Activated gamma-delta T cell treated with Interleukin-2 at 50 U/mL for 16 hours (primary cell): ENCODE data around the gene SETD1B.

Experiments used
- DNase-seq: peaks from one replicate; pipeline ENCODE4 v3.0.0-alpha.2; 2020

SETD1B gene

DNA sequence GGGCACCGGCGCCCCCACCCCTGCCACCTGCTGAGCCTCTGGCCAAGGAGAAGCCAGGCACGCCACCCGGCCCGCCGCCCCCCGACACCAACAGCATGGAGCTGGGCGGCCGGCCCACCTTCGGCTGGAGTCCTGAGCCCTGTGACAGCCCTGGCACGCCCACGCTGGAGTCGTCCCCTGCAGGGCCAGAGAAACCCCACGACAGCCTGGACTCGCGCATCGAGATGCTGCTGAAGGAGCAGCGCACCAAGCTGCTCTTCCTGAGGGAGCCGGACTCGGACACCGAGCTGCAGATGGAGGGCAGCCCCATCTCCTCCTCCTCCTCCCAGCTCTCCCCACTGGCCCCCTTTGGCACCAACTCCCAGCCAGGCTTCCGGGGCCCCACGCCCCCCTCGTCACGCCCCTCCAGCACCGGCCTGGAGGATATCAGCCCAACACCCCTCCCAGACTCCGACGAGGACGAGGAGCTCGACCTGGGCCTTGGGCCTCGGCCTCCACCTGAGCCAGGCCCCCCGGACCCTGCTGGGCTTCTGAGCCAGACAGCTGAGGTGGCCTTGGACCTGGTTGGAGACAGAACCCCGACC is 6.5 kb downstream of the SETD1B start:
- DNase-seq, result no peak

DNA sequence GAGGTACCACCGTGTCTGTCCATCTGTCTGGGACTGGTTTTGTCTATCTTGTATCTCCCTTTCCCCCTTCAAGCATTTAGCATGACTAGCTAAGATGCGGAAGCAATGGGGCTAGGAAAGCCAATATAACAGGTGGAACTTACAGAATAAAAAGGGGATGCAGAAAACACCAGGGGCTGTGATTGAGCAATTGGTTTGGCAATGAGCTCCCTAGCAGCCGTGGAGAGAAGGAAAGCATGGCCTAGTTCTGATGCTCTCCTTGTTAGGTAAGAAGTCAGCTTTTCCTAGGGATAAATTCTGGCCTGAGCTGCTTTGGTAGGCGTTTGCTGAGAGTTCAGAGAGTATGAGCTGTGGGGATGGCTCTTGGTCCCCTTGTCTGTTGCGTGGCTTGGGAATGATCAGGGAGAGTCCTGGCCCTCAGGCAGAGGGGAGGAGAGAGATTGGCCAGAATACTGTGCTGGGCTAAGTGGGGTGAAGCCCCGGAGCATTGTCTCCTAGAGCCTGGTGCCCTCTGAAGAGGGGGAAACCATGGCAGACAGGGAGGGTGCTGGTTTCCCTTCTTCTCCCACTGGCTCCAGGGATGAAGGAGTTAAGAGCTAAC is 7.1 kb downstream of the SETD1B start:
- no peak for DNase-seq

DNA sequence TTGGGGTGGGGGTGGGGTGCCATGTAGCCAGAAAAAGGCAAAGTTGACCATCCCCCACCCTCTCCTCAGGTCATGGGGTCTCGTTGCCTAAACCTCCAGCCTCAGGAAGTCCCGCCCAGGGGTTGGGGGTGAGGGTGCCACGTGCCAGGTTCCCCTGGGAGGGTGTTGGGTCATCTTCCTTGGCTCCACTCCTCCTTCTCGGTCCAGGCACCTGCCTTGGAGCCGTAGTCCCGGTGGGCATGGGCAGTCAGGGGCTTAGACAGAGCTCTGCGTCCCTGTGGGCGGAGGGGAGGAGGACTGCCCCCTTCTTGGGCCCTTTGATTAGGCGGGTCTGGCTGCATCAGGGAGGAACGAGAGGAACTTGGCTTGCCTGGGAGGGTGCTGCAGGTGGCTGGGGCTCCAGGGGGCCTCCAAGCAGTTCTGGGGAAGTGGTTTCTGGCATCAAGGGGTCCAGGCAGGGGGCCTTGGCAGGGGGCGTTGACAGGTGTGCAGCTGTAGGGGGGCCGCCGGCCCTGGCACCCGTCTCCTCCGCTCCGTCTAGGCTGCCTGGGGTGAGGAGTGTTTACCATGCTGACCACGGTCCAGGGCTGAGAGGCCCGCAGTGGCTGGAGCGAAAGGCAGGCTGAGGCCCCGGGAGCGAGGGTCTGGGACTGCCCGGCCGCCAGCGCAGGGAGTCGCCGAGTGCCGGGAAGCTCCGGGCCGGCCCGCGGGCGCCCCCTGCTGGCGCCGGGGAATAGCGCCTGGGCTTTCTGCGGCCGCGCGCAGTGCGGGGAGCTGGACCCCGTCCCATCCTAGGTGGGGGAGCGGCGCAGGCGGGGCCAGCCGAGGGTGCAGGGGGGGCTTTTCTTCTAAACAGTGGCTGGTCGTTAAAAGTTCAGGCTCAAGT is 7.9 kb downstream of the SETD1B start:
- DNase-seq, result peak; percentile 65

DNA sequence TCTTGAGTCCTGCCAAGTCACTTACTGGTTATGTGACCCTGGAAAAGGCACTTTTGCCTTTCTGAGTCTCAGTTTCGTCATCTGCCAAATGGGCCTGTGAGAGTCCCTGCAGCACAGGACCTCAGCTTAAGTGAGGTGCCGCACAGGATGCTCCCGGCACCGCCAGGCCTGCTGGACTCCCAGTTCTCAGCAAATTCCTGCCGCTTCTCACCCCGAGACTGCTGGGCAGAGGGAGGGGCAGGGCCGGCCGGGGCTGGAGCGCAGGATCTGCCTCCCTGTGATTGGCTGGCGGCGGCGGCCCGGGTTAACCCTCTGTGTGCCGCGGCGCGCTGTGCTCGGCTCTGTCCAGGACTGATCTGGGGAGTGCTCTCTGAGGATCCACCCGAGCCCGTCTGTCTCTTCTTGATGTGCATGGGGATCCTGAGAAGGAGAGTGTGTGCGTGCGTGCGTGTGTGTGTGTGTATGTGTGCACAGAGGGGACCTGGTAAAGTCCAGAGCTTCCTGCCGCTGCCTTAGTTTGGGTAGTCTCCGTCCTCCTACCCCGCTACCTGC is 8.6 kb downstream of the SETD1B start:
- DNase-seq, result no peak

DNA sequence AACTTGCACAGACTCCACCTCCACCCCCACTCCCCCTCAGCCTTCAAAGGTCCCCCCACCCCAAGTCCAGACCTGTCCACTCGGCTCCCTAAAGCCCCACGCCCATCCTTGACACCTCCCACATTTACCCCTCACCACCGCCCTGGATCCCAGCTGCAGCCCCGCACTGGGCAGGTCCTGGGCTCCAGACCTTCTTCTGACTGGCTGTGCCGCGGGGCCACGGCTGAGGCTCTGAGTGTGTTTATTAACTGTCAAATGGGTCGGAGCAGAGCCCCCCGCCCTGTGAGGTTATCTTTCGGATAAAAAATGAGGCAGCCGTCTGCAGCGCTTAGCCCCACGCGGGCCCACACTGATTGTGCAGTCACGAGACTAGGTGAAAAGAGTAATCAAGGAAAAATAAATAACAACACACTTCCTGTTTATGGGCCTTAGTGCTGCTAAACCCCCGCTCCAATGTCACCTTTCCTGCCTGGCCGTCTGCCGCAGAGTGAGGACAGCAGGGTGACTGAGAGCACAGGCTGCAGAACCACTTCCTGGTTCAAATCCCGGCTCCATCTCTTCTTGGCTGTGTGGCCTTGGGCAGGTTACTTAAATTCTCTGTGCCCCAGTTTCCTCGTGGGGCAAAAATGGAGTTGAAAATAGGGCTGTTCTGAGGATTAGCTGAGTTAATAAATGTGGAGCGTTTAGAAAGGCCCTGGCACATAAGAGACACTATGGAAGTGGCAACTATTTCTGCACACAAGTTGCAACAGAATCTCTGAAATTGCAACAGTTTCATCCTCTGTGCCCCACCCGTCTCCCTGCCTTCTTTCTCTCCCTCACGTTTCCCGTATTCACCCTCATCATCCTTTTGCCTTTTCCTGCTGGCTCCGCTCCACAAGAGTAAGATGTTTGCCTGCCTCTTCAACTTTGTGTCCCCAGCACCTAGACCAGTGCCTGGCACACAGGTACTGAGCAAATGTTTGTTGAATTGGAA is 9.4 kb downstream of the SETD1B start:
- no peak for DNase-seq

DNA sequence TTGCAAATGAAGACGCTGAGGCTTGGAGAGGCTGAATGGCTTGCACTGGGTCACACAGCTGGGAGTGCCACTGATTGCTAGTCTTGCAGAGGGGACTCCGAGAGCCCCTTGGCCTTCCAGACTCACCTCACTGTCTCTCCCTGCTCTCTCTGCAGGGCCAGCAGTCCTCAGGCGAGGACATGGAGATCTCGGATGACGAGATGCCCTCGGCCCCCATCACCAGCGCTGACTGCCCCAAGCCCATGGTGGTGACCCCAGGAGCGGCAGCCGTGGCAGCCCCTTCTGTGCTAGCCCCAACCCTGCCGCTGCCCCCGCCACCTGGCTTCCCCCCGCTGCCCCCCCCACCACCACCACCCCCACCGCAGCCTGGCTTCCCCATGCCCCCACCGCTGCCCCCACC is 10.1 kb downstream of the SETD1B start:
- DNase-seq, result no peak

DNA sequence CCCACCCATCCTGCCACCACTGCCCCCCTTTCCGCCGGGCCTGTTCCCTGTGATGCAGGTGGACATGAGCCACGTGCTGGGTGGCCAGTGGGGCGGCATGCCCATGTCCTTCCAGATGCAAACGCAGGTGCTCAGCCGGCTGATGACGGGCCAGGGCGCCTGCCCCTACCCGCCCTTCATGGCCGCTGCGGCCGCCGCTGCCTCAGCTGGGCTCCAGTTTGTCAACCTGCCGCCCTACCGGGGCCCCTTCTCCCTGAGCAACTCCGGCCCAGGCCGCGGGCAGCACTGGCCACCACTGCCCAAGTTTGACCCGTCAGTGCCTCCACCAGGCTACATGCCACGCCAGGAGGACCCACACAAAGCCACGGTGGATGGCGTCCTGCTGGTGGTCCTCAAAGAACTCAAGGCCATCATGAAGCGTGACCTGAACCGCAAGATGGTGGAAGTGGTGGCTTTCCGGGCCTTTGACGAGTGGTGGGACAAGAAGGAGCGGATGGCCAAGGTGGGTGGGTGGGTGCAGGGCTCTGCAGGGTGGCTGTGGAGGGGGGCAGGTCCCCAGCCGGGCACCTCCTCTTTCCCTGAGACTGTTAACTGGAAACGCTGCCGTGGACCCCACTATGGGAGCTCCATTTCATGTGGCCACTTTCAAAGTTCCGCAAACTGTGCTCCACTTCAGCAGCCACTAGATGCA is 10.8 kb downstream of the SETD1B start:
- DNase-seq, result no peak

DNA sequence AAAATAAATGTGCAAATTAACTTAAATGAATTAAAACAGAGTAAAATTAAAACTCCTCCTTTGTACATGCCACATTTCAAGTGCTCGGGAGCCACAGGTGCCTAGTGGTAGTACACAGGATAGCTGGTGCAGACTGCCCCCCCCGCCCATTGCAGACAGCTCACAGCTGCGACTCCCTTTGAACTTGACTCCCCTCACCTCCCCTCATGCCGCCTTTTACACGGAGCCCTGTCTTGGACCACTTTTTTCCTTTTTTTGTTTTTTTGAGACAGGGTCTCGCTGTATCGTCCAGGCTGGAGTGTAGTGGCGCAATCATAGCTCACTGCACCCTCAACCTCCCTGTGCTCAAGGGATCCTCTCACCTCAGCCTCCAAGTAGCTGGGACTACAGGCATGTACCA is 11.5 kb downstream of the SETD1B start:
- DNase-seq, result no peak

DNA sequence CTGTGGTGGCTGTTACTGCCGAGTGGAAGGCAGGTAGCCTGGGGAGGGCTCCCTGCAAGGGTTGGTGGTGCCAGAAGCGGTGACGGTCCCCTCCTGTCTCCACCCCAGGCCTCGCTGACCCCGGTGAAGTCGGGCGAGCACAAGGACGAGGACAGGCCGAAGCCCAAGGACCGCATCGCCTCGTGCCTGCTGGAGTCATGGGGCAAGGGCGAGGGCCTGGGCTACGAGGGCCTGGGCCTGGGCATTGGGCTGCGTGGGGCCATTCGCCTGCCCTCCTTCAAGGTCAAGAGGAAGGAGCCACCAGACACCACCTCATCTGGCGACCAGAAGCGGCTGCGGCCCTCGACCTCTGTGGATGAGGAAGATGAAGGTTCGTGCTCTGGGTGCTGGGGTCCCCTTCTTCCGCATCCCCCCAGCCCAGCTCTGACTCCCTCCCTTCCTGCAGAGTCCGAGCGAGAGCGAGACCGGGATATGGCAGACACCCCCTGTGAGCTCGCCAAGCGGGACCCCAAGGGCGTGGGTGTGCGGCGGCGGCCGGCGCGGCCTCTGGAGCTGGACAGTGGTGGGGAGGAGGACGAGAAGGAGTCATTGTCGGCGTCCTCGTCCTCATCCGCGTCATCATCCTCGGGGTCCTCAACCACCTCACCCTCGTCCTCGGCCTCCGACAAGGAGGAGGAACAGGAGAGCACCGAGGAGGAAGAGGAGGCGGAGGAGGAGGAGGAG is 13.3 kb downstream of the SETD1B start:
- no peak for DNase-seq

DNA sequence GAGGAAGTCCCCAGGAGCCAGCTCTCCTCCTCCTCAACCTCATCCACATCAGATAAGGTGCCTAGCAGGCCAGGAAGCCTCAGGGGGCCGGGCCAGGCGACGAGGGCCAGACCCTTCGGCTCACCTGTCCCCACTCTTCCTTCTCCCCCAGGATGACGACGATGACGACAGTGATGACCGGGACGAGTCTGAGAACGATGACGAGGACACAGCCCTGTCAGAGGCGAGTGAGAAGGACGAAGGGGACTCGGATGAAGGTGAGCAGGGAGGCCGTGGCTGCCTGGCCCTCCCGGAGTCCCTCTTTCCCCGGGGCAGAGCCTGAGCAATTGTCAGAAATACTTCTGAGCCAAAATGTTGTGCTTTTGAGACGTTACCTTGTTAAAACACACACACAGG is 13.8 kb downstream of the SETD1B start:
- no peak for DNase-seq

DNA sequence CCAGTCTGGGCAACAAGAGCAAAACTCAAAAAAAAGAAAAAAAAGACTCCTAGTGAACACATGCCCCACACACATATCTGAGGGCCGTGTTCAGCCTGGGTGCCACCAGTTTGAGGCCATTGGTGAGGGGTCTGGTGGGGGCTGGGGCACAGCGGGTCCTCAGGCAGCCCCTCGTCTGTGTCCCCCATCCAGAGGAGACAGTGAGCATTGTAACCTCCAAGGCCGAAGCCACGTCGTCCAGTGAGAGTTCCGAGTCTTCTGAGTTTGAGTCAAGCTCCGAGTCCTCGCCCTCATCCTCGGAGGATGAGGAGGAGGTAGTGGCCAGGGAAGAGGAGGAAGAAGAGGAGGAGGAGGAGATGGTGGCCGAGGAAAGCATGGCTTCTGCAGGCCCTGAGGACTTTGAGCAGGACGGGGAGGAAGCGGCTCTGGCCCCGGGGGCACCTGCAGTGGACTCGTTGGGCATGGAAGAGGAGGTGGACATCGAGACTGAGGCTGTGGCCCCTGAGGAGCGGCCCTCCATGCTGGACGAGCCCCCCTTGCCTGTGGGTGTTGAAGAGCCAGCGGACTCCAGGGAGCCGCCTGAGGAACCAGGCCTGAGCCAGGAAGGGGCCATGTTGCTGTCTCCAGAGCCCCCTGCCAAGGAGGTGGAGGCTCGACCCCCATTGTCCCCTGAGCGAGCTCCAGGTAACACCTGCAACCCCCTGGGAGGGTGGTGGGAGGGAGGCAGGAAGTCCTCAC is 15.6 kb downstream of the SETD1B start:
- DNase-seq, result no peak

DNA sequence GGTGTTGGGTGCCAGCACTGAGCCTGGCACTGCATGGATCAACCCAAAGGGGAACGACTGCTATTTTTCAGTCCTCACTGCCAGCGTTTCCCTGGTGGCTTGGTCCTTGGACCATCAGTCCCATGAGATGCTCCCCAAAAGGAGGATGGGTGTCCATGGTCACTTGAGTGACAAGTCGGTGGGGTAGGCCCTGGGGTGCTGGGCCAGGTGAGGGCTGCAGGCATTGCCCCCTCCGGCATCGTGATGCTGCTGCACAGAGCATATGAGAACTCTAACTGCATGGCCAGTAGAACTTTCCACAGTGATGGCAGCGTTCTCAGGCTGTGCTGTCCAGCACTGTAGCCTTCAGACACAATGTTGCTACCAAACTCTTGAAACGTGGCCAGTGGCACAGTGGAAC is 16.2 kb downstream of the SETD1B start:
- DNase-seq, result no peak

DNA sequence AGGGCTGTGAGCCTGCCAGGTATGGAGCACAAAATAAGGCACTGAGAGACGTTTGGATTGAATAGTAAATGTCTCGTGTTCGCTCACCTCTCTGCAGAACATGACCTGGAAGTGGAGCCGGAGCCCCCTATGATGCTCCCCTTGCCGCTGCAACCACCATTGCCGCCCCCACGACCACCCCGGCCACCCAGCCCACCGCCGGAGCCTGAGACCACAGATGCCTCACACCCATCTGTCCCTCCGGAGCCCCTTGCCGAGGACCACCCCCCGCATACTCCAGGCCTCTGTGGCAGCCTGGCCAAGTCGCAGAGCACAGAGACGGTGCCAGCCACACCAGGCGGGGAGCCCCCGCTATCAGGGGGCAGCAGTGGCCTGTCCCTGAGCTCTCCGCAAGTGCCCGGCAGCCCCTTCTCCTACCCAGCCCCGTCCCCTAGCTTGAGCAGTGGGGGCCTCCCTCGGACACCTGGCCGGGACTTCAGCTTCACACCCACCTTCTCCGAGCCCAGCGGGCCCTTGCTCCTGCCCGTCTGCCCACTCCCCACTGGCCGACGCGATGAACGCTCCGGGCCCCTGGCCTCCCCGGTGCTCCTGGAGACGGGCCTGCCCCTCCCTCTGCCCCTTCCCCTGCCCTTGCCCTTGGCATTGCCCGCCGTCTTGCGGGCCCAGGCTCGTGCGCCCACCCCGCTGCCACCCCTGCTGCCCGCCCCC is 18.7 kb downstream of the SETD1B start:
- DNase-seq, result no peak

DNA sequence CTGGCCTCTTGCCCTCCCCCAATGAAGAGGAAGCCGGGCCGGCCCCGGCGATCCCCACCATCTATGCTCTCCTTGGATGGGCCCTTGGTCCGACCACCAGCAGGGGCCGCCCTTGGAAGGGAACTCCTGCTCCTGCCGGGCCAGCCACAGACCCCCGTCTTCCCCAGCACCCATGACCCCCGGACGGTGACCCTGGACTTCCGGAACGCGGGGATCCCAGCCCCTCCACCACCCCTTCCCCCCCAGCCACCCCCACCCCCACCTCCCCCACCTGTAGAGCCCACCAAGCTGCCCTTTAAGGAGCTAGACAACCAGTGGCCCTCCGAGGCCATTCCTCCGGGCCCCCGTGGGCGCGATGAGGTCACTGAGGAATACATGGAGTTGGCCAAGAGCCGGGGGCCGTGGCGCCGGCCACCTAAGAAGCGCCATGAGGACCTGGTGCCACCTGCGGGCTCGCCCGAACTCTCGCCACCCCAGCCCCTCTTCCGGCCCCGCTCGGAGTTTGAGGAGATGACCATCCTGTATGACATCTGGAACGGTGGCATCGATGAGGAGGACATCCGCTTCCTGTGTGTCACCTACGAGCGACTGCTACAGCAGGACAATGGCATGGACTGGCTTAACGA is 19.4 kb downstream of the SETD1B start:
- DNase-seq, result no peak

DNA sequence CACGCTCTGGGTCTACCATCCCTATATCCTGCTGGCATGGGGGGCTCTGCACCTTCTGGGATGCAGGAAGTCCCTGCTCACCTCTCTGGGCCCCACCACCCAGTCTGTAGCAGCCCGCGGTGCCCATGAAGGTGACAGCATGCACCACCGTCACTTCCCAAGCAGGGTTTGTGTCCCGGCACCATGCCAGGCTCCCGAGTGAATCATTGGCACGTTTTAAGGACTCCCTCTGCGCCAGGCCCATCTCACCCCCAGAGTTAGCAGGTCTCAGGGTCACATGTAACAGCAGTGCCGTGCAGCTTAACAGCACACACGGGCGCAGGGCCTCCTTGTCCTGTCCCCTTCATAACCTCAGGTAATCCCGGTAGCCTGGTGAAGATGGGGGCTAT is 19.9 kb downstream of the SETD1B start:
- DNase-seq, result no peak

DNA sequence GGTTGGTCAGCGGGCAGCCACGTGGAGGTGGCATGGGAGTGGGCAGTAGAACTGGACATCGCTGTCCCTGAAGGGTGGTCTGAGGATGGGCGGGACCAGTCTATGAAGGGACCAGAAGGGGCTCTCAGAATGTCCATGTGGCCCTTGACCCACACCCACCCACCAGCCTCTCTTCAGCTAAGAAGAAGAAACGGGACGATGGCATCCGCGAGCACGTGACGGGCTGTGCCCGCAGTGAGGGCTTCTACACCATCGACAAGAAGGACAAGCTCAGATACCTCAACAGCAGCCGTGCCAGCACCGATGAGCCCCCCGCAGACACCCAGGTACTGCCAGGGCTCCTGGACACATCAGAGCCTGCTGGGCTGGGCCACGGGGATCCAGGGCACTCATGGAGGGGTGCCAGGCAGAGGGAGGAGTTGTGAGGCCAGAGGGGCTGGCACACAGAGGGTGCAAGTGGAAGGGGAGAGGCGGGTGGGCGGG is 21.3 kb downstream of the SETD1B start:
- DNase-seq, result no peak

DNA sequence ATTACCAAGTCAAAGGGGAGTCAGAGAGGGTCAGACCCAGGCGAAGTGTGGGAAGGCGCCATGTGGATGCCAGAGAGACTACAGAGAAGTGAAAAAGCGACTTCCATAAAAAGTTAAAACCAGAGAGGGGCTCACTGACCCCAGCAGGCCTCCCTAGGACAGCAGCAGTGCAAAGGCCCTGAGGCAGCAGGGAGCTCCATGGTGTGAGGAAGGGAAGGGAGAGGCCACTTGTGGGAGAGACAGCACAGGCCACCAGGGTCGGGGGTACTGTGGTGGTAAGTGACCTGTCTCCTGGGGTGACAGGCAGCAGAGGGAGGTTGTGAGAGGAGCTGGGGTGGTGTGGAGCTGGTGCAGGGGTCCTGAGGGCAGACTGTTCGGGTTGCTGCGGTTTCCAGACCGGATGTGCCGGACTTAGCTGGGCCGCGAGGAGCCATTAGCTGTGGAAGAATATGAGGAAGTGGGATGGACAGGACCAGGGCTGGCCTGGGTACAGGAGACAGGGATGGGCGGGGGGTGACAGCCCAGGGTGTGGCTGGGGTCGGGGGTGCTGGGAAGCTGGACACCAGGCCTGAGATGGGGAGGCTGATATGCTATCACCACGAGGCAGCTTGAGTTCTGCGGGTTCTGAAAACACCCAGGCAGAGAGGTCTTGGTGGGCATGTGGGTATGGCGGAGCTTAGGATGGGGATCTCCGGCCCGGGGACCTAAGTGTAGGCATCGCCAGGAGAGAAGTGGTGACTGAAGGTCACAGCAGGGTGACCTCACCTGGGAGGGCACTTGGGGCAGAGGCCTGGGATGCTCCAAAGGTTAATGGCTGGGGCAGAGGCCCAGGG is 22.7 kb downstream of the SETD1B start:
- no peak for DNase-seq

DNA sequence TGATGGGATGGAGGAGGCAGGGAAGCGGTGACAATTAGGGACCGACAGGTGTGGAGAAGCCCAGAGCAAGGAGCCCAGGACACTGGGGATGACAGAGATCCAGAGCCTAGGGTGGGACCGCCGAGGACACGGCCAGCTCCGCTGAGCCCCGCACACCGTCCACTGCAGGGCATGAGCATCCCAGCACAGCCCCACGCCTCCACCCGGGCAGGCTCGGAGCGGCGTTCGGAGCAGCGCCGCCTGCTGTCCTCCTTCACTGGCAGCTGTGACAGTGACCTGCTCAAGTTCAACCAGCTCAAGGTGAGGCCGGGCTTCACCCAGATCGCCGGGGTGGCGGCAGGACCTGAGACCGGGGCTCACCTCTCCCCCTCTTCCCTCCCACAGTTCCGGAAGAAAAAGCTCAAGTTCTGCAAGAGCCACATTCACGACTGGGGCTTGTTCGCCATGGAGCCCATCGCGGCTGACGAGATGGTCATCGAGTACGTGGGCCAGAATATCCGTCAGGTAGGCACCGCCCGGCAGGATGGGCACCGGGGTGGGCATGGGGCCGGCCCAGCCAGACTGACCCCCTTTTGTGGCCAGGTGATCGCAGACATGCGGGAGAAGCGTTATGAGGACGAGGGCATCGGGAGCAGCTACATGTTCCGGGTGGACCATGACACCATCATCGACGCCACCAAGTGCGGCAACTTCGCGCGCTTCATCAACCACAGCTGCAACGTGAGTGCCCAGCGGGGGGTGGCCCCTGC is 23.7 kb downstream of the SETD1B start:
- no peak for DNase-seq
